HG03457 (cell line): ENCODE data around the gene RNF214.

Experiments used
- ATAC-seq: cut with Tn5 transposase; IDR thresholded peaks from one replicate; pipeline ENCODE4 v1.9.1; 2021; ENCODE audit warnings: moderate number of reproducible peaks; ENCODE audit not compliant: unreplicated experiment

Gene RNF214

GRCh38 chr11:117279711-117280376 is 47.4 kb downstream of the RNF214 start:
- no peak for ATAC-seq

- ATAC-seq = no peak
Measured at GRCh38 chr11:117281159-117281558, 48.7 kb downstream of the RNF214 start.

- ATAC-seq = no peak
Measured at GRCh38 chr11:117281869-117282268, 49.4 kb downstream of the RNF214 start.

- ATAC-seq = no peak
Measured at GRCh38 chr11:117282956-117283355, 50.5 kb downstream of the RNF214 start.

GRCh38 chr11:117284053-117284452 is 51.6 kb downstream of the RNF214 start:
- no peak for ATAC-seq

GRCh38 chr11:117286588-117286987 is 54.1 kb downstream of the RNF214 start:
- ATAC-seq = no peak

- ATAC-seq = no peak
Measured at GRCh38 chr11:117287668-117288067, 55.2 kb downstream of the RNF214 start.

GRCh38 chr11:117289795-117290194 is 57.3 kb downstream of the RNF214 start:
- ATAC-seq = no peak

GRCh38 chr11:117290809-117291396 is 58.4 kb downstream of the RNF214 start, which contains the start of gene BACE1-AS:
Gene BACE1-AS (plus strand): TSS chr11:117291346.
- no peak for ATAC-seq

- no peak for ATAC-seq
Measured at GRCh38 chr11:117292616-117293015, 60.1 kb downstream of the RNF214 start.

GRCh38 chr11:117295438-117296137 is 63.1 kb downstream of the RNF214 start:
- ATAC-seq = no peak

GRCh38 chr11:117296881-117297280 is 64.4 kb downstream of the RNF214 start:
- ATAC-seq = no peak

- no peak for ATAC-seq
Measured at GRCh38 chr11:117298195-117298594, 65.7 kb downstream of the RNF214 start.

- ATAC-seq = no peak
Measured at GRCh38 chr11:117299351-117300282, 67.1 kb downstream of the RNF214 start.

GRCh38 chr11:117300283-117300663 is 67.8 kb downstream of the RNF214 start:
- no peak for ATAC-seq

GRCh38 chr11:117300773-117301172 is 68.3 kb downstream of the RNF214 start:
- no peak for ATAC-seq

GRCh38 chr11:117302228-117302627 is 69.8 kb downstream of the RNF214 start:
- no peak for ATAC-seq

GRCh38 chr11:117303101-117303500 is 70.6 kb downstream of the RNF214 start:
- ATAC-seq = no peak

GRCh38 chr11:117303646-117304315 is 71.3 kb downstream of the RNF214 start:
- ATAC-seq = no peak

GRCh38 chr11:117305145-117305544 is 72.7 kb downstream of the RNF214 start:
- no peak for ATAC-seq

- no peak for ATAC-seq
Measured at GRCh38 chr11:117309310-117309709, 76.8 kb downstream of the RNF214 start.
